GM23248 (cell line): ENCODE data around the gene SCYGR7. TPM values are rescaled to one million over a fixed set of nuclear protein-coding genes. Genes with fewer than 3 reads are reported as not detected.

Source experiments
- DNase-seq: peaks from one replicate; pipeline ENCODE4 v3.0.0-alpha.2; 2015
- H2AFZ ChIP-seq: fragments of 200-600 bp; sonication (generic); 2 replicates; pipeline ENCODE4 v1.6.1; 2016; ENCODE audit warnings: antibody characterized with exemption
- H3F3A ChIP-seq: fragments of 200-600 bp; sonication (generic); 2 replicates; pipeline ENCODE4 v1.6.1; 2016; ENCODE audit warnings: mild to moderate bottlenecking, antibody characterized with exemption, mixed run types; ENCODE audit not compliant: insufficient read depth
- H3K27ac ChIP-seq: fragments of 200-600 bp; sonication (generic); 2 replicates; pipeline ENCODE4 v1.5.1; 2016; ENCODE audit warnings: mild to moderate bottlenecking
- H3K27me3 ChIP-seq: fragments of 200-600 bp; sonication (generic); replicated peaks from 2 replicates; pipeline ENCODE4 v1.6.1; 2016; ENCODE audit warnings: mild to moderate bottlenecking; ENCODE audit not compliant: insufficient read depth
- H3K36me3 ChIP-seq: fragments of 200-600 bp; sonication (generic); 2 replicates; pipeline ENCODE4 v1.6.1; 2016; ENCODE audit warnings: low read depth, mild to moderate bottlenecking
- H3K4me1 ChIP-seq: fragments of 200-600 bp; sonication (generic); 2 replicates; pipeline ENCODE4 v1.6.1; 2016; ENCODE audit warnings: mild to moderate bottlenecking; ENCODE audit not compliant: insufficient read depth
- H3K4me2 ChIP-seq: fragments of 200-600 bp; sonication (generic); one replicate; pipeline ENCODE4 v1.6.1; 2016; ENCODE audit warnings: mild to moderate bottlenecking; ENCODE audit not compliant: unreplicated experiment
- H3K4me3 ChIP-seq: fragments of 200-600 bp; sonication (generic); 2 replicates; pipeline ENCODE4 v1.5.1; 2016; ENCODE audit warnings: mild to moderate bottlenecking
- H3K79me2 ChIP-seq: fragments of 200-600 bp; sonication (generic); 2 replicates; pipeline ENCODE4 v1.6.1; 2016; ENCODE audit warnings: mild to moderate bottlenecking; ENCODE audit not compliant: insufficient read depth
- H3K9ac ChIP-seq: fragments of 200-600 bp; sonication (generic); 2 replicates; pipeline ENCODE4 v1.6.1; 2016; ENCODE audit warnings: mild to moderate bottlenecking
- H3K9me2 ChIP-seq: fragments of 200-600 bp; sonication (generic); 2 replicates; pipeline ENCODE4 v1.6.1; 2016; ENCODE audit warnings: mixed run types, mild to moderate bottlenecking, moderate library complexity; ENCODE audit not compliant: insufficient read depth
- H3K9me3 ChIP-seq: fragments of 200-600 bp; sonication (generic); one replicate; pipeline ENCODE4 v1.6.1; 2017; ENCODE audit warnings: low read depth
- H4K20me1 ChIP-seq: fragments of 200-600 bp; sonication (generic); 2 replicates; pipeline ENCODE4 v1.6.0; 2016; ENCODE audit not compliant: insufficient read depth
- EZH2 ChIP-seq: fragments of 200-600 bp; sonication (generic); IDR thresholded peaks from 2 replicates; pipeline ENCODE4 v1.6.1; 2018; ENCODE audit warnings: antibody characterized with exemption, mild to moderate bottlenecking; ENCODE audit not compliant: insufficient read depth, poor library complexity, severe bottlenecking
- EZH2phosphoT487 ChIP-seq: fragments of 200-600 bp; sonication (generic); IDR thresholded peaks from 2 replicates; pipeline ENCODE4 v1.6.1; 2018; ENCODE audit warnings: antibody characterized with exemption, moderate library complexity, mild to moderate bottlenecking, low read depth; ENCODE audit not compliant: insufficient read depth
- WGBS, 2 experiments: methylation state at CpG; one replicate each; pipeline ENCODE4 v1.1.6; 2015 to 2017; ENCODE audit warnings: low lambda C conversion rate in 2 of 2, low coverage in 1 of 2; ENCODE audit errors: missing lambda C conversion rate in 2 of 2; 5-methylcytosine and 5-hydroxymethylcytosine counted together
- in situ Hi-C: fragments of 300-500 bp; cut with MboI; formaldehyde crosslinking; loops from 2 replicates; pipeline ENCODE4 v1.15.0; 2020
- polyA plus RNA-seq: library from polyadenylated mRNA; unstranded; fragments of >200 nt; fragmentation: Nextera tagmentation; extraction: Ambion mirVana; gene quantifications from 2 replicates; pipeline ENCODE4 v1.2.1, GENCODE V29; 2016
- total RNA-seq: library from RNA; depleted of rRNA; stranded (reverse); fragments of >200 nt; shearing (Covaris generic); gene quantifications from 2 replicates; pipeline ENCODE4 v1.2.3, GENCODE V29; 2014; rRNA removed

SCYGR7 gene
- total RNA-seq (not detected in 2 replicates), polyA plus RNA-seq (not detected in 2 replicates)

GRCh38 chr2:227728035-227728434 lies at the start of gene SCYGR7:
Gene SCYGR7 (plus strand): TSS chr2:227728335. CDS start chr2:227728335, 0 bp downstream.
- no peaks in the 10 kb centered on the region; the same call in 1 of the 2 replicates for H3K36me3 ChIP-seq
- no peaks in the 10 kb centered on the region for H3F3A ChIP-seq
- no peaks in the 10 kb centered on the region for H3K9me2 ChIP-seq
- WGBS, 2 experiments, result 72 to 81% methylated on average over 3 to 5 of the region's 5 CpGs
- TF ChIP-seq EZH2phosphoT487, result no peak
- no peak for TF ChIP-seq EZH2
- peaks cover 7% of the 10 kb centered on the region for H3K27me3 ChIP-seq
- H3K4me1 ChIP-seq, result no peaks in the 10 kb centered on the region
- H3K9ac ChIP-seq, result no peak within 1 kb of the TSS
- H3K27ac ChIP-seq, result no peak within 1 kb of the TSS
- in situ Hi-C loops, result no loop called here
- DNase-seq, result no peak
- no peak within 1 kb of the TSS for H3K4me2 ChIP-seq
- no peaks in the 10 kb centered on the region for H3K9me3 ChIP-seq
- H3K4me3 ChIP-seq, result no peak within 1 kb of the TSS
- no peaks in the 10 kb centered on the region for H3K79me2 ChIP-seq
- H4K20me1 ChIP-seq, result no peaks in the 10 kb centered on the region
- H2AFZ ChIP-seq, result no peak within 1 kb of the TSS

GRCh38 chr2:227684258-227684657 lies 43.9 kb upstream of the SCYGR7 start:
- H3K4me1 ChIP-seq, result no peaks in the 10 kb centered on the region
- H3K9me2 ChIP-seq, result no peaks in the 10 kb centered on the region
- H3K79me2 ChIP-seq, result no peaks in the 10 kb centered on the region
- H3F3A ChIP-seq, result no peaks in the 10 kb centered on the region
- no peak overlapping the region for H2AFZ ChIP-seq
- H3K4me2 ChIP-seq, result no peak overlapping the region
- 26% methylated on average over 5 of the region's 5 CpGs for WGBS, 2 experiments
- H3K4me3 ChIP-seq, result no peak overlapping the region
- no peaks in the 10 kb centered on the region for H3K27me3 ChIP-seq
- in situ Hi-C loops, result no loop called here
- H3K36me3 ChIP-seq, result no peaks in the 10 kb centered on the region
- H3K9ac ChIP-seq, result no peak overlapping the region
- peak; percentile 10 for DNase-seq
- no peaks in the 10 kb centered on the region for H3K9me3 ChIP-seq
- no peaks in the 10 kb centered on the region for H4K20me1 ChIP-seq
- no peak overlapping the region for H3K27ac ChIP-seq
- no peak for TF ChIP-seq EZH2
- TF ChIP-seq EZH2phosphoT487, result no peak

GRCh38 chr2:227687189-227687588 lies 40.9 kb upstream of the SCYGR7 start:
- no peaks in the 10 kb centered on the region for H3K79me2 ChIP-seq
- H4K20me1 ChIP-seq, result no peaks in the 10 kb centered on the region
- H3K4me3 ChIP-seq, result no peak overlapping the region
- H3K9me2 ChIP-seq, result no peaks in the 10 kb centered on the region
- no peak for DNase-seq
- in situ Hi-C loops, result no loop called here
- H3F3A ChIP-seq, result no peaks in the 10 kb centered on the region
- no peaks in the 10 kb centered on the region for H3K36me3 ChIP-seq
- no peaks in the 10 kb centered on the region for H3K9me3 ChIP-seq
- H3K4me1 ChIP-seq, result no peaks in the 10 kb centered on the region
- no peak overlapping the region for H3K27ac ChIP-seq
- 86 to 89% methylated on average over 3 of the region's 3 CpGs for WGBS, 2 experiments
- H3K9ac ChIP-seq, result no peak overlapping the region
- TF ChIP-seq EZH2 (no peak), EZH2phosphoT487 (no peak)
- H3K27me3 ChIP-seq, result no peaks in the 10 kb centered on the region
- no peak overlapping the region for H2AFZ ChIP-seq
- no peak overlapping the region for H3K4me2 ChIP-seq

- no peaks in the 10 kb centered on the region for H3K36me3 ChIP-seq
- in situ Hi-C loops, result no loop called here
- no peaks in the 10 kb centered on the region for H3K9me2 ChIP-seq
- no peaks in the 10 kb centered on the region for H3F3A ChIP-seq
- TF ChIP-seq EZH2, result no peak
- TF ChIP-seq EZH2phosphoT487, result no peak
- H3K27me3 ChIP-seq, result no peaks in the 10 kb centered on the region
- no peaks in the 10 kb centered on the region for H3K79me2 ChIP-seq
- H3K27ac ChIP-seq, result no peak overlapping the region
- no peak overlapping the region for H3K9ac ChIP-seq
- H3K4me3 ChIP-seq, result no peak overlapping the region
- H3K4me1 ChIP-seq, result no peaks in the 10 kb centered on the region
- no peaks in the 10 kb centered on the region for H4K20me1 ChIP-seq
- H3K9me3 ChIP-seq, result no peaks in the 10 kb centered on the region
- WGBS, 2 experiments, result 27 to 41% methylated on average over 2 of the region's 2 CpGs
- no peak overlapping the region for H2AFZ ChIP-seq
- H3K4me2 ChIP-seq, result no peak overlapping the region
- DNase-seq, result peak; percentile 8
Measured at GRCh38 chr2:227696990-227697679, 31.0 kb upstream of the SCYGR7 start.

- Histone ChIP-seq H3K36me3 (no peaks in the 10 kb centered on the region), H3K9me3 (no peaks in the 10 kb centered on the region), H3K27ac (no peak overlapping the region), H3K9ac (no peak overlapping the region), H4K20me1 (no peaks in the 10 kb centered on the region), H3K79me2 (no peaks in the 10 kb centered on the region), H3K4me3 (no peak overlapping the region), H3K4me1 (peaks cover 11% of the 10 kb centered on the region), H3K4me2 (no peak overlapping the region), H3K27me3 (no peaks in the 10 kb centered on the region), H2AFZ (no peak overlapping the region), H3K9me2 (no peaks in the 10 kb centered on the region), H3F3A (peaks cover 6% of the 10 kb centered on the region)
- no peak for DNase-seq
- 76 to 81% methylated on average over 3 of the region's 3 CpGs for WGBS, 2 experiments
- TF ChIP-seq EZH2phosphoT487 (no peak), EZH2 (no peak)
- in situ Hi-C loops, result no loop called here
Measured at GRCh38 chr2:227701556-227701955, 26.6 kb upstream of the SCYGR7 start.
